Measurements from ENCODE around the gene GSTM5.

- TF ChIP-seq, protein P1, sequence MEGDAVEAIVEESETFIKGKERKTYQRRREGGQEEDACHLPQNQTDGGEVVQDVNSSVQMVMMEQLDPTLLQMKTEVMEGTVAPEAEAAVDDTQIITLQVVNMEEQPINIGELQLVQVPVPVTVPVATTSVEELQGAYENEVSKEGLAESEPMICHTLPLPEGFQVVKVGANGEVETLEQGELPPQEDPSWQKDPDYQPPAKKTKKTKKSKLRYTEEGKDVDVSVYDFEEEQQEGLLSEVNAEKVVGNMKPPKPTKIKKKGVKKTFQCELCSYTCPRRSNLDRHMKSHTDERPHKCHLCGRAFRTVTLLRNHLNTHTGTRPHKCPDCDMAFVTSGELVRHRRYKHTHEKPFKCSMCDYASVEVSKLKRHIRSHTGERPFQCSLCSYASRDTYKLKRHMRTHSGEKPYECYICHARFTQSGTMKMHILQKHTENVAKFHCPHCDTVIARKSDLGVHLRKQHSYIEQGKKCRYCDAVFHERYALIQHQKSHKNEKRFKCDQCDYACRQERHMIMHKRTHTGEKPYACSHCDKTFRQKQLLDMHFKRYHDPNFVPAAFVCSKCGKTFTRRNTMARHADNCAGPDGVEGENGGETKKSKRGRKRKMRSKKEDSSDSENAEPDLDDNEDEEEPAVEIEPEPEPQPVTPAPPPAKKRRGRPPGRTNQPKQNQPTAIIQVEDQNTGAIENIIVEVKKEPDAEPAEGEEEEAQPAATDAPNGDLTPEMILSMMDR (IDR thresholded peaks at IDR 0.05; ENCODE audit: low read depth, low read length): no peak
- no peak for TF ChIP-seq EZH2phosphoT487 (IDR thresholded peaks at IDR 0.05; ENCODE audit: low read depth)
These were observed 52.8 kb downstream of the GSTM5 start for GRCh38 chr1:109764561-109765482.
